Measurements from ENCODE around the gene IQSEC3.

IQSEC3 gene

DNA sequence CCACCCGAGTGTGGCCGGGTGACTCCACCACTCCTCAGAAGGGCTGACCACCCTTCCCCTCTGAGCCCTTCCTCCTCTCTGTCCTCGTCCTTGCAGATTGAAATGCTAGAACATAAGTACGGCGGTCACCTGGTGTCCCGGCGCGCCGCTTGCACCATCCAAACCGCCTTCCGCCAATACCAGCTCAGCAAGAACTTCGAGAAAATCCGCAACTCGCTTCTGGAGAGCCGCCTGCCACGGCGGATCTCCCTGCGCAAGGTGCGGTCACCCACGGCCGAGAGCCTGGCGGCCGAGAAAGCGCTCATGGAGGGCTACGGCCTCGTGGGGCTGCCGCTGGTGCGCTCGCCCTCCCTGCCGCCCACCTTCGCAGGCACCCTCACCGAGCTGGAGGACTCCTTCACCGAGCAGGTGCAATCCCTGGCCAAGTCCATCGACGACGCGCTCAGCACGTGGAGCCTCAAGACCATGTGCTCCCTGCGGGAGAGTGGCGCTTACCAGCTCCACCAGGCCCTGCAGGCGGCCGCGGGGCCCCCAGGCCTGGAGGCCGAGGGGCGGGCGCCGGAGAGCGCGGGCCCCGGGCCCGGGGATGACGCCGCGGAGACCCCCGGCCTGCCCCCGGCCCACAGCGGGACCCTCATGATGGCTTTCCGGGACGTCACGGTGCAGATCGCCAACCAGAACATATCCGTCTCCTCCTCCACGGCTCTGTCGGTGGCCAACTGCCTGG, 71.8 kb downstream of the IQSEC3 start:
- no peak for DNase-seq (ENCODE audit: low read depth, low spot score)

DNA sequence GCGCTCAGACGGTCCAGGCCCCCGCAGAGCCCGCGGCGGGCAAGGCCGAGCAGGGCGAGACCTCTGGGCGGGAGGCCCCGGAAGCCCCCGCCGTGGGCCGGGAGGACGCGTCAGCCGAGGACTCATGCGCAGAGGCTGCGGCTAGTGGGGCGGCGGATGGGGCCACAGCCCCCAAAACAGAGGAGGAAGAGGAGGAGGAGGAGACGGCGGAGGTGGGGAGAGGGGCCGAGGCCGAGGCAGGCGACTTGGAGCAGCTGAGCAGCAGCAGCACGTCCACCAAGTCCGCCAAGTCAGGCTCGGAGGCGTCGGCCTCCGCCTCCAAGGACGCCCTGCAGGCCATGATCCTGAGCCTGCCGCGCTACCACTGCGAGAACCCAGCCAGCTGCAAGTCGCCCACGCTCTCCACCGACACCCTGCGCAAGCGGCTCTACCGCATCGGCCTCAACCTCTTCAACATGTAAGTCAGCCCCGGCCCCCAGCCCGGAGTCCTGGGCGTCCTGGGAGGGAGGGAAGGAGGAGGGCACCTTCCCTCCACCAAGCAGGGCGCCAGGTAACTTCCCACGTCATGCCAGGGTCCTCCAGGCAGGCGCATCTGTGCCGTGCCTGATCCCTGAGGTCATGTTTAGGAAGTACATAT, 72.4 kb downstream of the IQSEC3 start:
- DNase-seq (ENCODE audit: low read depth, low spot score) = peak; percentile 17

DNA sequence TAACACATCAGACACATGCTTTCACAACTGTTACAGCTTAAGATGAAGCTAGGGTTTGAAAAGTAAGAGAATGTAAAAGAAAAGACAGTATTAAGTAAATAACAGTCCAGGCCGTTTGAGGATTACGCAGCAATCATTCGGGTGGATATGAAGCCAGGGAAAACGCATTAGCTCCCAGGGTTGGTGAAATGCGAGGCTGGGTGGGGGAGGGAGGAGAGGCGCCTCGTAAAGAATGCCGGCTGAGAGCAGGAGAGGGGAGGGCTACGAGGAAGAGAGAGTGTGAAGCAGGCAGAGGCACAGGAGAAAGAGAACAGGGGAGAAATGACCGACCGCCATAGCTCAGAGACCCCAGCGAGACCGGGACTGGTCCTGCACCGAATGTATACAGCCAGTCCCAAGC, 73.0 kb downstream of the IQSEC3 start:
- DNase-seq (ENCODE audit: low read depth, low spot score) = no peak

DNA sequence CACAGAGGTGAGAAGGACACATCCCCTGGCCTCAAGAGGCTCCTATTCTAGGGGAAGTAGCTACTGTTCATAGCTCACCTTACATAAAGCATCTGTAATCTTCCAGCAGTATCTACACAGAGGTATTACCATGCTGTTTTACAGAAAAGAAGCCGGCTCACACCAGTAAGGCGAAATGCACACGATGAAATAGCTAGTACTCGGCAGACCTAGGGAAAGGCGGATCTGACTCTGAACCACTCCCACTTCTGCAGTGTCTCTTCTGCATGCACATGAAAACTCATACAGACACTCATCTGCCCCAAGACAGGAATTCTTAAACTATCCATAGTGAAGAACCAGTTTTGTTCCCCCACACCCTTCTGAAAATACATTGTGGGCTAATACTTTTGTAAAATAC, 73.6 kb downstream of the IQSEC3 start:
- no peak for DNase-seq (ENCODE audit: low read depth, low spot score)

DNA sequence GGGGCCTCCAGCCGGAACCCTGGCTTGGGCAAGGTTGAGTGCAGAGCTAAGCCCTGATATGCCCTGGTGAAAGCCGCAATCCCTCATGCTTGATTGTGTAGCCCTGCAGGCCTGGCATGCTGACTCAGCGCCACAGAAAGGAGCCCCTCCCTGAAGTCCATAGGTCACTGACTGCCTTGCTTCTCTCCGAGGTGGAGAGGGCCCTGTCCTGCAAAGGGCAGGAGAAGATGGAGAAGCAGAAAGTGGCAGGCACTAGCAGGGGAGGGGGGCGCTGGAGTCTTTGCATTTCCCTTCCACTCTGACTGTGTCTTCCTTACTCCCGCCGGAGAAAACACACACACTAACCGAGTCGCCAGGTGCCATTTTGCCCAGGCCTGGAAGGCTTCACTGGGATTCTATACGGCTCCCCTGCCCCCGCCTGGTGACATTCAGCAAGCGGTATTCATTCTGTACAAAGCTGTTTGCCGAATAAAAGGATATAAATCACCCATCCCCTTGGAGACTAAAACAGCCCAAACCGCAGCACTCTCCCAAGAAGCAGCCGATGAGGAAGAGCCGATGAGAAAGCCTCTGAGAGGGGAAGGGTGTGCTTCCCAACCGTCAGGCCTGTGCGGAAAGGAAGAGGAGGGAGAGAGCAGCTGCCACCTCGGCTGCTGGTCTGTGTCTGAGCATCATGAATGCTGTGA, 77.5 kb downstream of the IQSEC3 start:
- DNase-seq (ENCODE audit: low read depth, low spot score) = no peak

DNA sequence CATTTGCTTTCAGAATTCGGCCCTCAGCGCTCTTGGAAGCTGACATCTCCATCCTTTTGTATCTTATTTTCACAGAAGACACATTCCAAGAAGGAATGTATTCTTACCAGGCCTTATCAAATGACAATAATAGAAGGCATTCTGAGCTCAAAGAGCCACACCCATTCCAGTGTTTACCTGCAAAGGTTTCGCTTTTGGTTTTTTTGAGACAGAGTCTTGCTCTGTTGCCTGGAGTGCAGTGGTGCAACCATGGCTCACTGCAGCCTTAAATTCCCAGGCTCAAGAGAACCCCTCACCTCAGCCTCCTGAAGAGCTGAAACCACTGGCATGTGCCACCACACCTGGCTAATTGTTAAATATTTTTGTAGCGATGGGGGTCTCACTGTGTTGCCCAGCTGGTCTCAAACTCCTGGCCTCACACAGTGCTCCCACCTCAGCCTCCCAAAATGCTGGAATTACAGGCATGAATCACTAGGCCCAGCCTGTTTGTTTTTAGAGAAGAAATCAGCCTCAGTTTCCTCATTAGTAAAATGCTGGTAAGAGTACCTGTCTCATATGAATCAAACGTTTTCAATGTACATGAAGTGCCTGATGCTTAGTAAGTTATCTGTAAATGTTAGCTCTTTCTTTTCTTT, 78.2 kb downstream of the IQSEC3 start:
- no peak for DNase-seq (ENCODE audit: low read depth, low spot score)

DNA sequence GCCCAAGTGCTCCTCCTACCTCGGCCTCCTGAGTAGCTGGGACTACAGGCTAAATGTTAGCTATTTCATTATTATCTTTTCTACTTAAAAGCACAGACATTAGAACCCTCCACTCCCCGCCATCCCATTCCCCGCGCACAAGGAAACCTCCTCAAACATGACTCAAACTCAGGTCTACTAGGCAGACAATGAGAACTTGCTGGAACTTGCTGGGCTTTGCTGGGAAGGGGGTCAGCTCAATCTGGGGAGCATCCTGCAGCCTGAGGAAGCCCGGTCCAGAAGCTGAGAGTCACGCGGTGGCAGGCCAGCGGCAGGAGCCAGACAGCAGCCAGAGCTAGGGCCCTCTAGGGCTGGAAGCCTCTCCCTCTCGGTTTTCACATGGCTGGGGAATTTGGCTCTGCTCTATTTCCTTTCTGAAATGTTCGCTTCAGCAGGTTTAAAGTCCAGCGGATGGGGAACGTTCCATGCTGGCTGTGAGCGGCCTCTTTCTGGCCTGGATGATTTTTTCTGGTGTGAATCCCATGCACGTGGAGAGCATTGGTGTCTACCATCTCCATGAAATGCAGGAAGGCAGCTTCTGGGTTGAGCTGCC, 78.9 kb downstream of the IQSEC3 start:
- DNase-seq (ENCODE audit: low read depth, low spot score) = no peak

DNA sequence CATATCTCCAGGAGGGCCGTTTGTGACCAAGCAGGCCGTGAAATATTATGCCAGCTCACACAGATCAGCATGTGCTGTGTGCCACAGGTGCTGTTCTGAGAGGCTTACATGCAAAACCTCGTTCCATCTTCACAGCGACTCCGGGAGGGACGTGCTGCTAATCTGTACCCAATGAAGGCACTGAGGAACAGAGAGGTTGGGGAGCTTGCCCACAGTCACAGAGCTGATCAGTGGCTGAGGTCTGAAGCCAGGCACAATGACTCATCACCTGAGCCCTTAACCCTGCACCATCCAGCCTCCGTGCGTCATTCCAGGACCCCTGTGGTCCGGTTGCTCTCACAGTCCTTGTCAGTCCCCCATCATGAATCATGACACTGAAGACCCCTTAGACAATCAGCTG, 80.7 kb downstream of the IQSEC3 start:
- no peak for DNase-seq (ENCODE audit: low read depth, low spot score)

DNA sequence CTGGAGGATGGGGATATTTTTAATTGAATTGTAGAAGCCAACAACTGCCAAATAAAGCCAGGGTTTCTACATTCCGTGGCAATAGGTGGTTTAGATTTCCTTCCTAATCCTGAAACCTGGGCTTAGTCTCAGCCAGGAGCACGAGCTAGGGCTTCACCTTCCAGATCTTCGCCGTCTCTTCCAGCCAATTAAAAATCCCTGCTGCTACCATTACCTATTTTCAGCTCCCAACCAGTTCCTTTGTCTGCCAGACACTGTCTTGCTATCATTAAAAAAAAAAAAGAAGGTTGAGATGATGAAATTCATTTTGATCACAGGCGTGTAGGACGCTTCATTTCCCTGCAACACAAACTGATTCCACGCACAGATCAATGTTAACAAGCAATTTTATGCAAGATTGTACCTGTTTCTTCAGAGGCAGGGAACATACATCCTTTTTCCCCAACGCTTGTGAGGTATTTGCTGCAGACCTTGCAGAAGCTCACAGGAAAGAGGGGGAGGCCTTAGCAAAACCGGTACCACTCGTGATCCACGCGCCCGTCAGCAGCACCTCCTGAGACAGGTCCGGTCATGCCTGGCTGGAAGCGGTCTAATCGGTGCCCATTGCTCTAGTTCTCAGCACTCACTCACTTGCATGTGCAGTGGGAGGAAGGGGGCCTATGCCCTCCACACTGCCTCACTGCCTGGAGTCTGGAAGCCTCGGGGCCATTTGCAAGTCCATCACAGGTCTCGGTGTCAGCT, 82.3 kb downstream of the IQSEC3 start:
- DNase-seq (ENCODE audit: low read depth, low spot score) = no peak

DNA sequence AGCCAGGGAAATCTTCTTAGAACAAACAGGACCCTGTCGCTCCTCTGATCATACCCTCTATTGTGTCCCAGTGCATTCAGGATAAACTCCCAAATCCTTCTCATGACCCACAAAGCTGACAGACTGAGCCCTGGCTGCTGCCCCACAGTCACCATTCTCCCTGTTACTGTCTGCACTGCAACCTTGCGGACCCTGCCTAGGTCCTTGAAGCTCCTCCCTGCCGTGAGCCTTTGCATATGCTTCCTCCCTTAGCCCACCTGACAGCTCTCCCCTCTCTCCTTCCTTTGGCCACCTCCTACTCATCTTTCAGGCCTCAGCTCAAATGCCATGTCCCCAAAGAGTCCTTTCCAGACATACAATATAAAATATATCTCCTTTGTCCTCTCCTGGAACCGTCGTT, 85.0 kb downstream of the IQSEC3 start:
- DNase-seq (ENCODE audit: low read depth, low spot score) = no peak

DNA sequence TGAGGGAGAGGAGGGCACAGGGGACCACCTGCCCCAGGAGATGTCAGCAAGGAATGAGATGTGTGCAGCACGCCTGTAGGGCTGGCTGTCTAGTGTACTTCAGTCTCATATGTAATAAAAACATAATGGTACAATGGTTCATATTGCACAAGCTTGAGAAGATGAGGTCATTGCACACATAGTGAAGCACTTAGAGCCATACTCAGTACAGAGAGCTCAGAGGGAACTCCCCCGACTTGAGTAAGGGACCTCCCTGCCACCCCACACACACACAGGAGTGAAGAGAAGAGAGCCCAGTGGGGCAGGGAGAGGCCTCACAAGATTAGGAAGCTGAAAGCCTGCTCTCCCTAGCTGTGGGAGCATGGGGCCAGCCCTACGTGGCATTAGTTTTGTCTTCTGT, 85.9 kb downstream of the IQSEC3 start:
- DNase-seq (ENCODE audit: low read depth, low spot score) = no peak

DNA sequence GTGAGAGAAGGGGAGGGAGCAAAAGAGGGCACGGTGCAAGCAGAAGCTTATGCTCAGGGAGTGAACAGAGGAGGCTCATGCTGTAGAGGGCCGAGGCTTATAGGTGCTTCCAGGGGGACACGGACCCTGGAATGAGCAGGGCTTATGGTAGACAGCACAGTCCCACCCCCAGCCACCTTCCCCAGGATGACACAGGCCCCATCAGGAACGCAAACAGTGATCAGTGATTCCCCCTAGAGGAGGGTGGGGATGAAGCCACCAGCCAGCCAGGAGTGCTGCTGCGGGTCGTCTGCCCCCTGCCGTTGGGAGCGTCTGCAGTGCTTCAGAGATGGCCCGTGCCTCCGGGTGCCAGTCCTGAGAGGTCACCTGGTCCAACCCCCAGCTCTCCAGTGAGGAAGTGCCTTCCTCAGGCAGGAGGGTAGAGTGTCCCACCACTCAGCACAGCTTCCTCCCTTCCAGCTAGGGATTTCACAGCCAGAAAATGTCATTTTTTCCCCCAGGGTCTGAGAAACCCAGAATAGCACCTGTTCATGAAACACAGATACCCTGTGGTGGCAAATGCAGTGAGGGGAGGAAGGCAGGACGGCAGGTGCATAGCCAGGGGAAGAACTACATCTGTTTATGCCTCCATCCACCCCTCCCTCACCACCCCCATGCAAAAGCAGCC, 86.6 kb downstream of the IQSEC3 start:
- peak; percentile 11 for DNase-seq (ENCODE audit: low read depth, low spot score)

DNA sequence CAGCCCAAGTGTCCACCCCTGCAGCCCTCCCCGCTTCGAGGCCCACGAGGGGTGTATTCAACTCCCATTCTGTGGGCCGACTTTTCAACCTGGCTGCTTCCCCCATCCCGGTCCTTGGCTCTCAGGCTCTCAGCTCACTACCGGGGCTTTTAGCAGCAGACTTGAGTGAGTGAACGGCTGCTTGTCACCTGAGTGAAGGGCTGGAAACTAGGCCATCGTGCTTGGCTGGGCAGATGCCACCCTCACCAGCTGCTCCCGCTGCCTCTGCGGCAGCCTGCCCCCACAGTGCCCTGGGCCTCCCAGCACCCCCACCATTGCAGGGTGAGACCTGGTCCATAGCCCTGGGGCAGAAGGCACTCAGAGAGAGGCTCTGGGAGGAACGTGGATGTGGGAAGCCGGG, 87.5 kb downstream of the IQSEC3 start:
- DNase-seq (ENCODE audit: low read depth, low spot score) = no peak

DNA sequence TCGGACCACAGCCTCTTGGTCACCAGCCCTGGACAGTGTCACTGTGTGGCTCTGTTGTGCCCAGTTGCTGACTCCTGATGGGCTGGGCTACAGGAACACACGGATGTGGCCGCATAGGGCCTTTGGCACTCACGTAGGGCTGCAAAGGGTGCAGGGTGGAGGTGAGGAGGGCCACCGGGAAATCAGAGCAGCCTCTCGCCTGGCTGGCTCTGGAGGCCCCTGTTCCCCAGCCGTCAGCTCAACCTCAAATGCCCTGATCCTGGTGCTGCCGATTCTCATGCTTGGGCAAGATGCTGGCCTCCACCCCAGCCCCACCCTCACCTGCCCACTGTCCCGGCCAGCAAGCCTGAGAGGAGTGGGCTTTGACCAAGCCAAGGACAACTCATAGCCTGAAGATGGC, 88.4 kb downstream of the IQSEC3 start:
- no peak for DNase-seq (ENCODE audit: low read depth, low spot score)

DNA sequence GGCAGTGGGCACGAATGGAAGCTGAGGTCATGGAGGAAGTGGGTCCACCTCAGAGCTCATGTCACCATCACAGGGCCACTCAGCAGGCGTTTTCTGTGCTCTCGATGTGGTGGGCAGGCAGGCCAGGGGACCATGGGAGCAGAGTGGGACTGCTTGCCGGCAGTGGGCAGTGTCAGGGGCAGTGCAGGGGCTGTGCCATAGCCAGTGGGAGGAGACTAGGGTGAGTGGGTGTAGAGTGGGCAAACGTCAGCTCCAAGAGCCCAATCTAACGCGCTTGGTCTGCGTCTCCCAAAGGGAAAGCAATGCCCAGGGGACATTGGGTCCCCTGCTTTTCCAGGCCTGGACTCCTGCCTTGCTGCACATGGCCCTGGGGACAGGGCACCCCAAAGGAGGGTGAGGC, 89.1 kb downstream of the IQSEC3 start:
- DNase-seq (ENCODE audit: low read depth, low spot score) = no peak

DNA sequence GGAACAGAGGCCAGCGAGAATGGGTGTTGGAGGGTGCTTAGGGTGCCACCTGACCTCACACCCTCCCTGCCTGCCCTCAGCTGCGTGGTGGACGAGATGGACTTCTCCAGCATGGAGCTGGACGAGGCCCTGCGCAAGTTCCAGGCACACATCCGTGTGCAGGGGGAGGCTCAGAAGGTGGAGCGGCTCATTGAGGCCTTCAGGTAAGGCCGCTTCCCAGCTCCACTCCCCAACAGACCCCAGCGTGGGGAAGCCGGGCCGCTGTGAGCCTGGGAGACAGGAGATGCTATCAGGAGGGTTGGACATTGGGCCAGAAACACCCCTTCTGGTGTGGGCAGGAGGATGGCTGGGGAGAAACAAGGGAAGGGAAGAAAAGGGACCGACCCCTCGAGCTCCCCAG, 90.4 kb downstream of the IQSEC3 start:
- DNase-seq (ENCODE audit: low read depth, low spot score) = no peak

DNA sequence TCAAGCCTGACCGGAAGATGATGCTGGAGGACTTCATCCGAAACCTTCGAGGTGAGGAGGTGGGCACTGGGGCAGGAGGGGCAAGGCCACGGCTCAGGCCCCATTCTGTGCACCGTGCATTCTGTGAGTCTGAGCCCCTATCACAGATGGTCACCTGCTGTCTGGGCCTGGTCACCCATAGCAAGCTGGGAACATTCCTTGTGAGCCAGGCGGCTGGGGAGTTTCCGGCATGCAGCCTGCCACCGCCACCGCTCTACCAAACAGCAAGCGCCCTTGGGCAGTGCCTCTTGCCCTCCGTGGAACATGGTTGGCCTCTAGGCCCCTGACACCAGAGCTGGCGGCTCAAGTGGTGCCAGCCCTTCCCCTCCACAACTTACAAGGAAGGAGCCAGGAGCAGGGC, 91.1 kb downstream of the IQSEC3 start:
- DNase-seq (ENCODE audit: low read depth, low spot score) = no peak

DNA sequence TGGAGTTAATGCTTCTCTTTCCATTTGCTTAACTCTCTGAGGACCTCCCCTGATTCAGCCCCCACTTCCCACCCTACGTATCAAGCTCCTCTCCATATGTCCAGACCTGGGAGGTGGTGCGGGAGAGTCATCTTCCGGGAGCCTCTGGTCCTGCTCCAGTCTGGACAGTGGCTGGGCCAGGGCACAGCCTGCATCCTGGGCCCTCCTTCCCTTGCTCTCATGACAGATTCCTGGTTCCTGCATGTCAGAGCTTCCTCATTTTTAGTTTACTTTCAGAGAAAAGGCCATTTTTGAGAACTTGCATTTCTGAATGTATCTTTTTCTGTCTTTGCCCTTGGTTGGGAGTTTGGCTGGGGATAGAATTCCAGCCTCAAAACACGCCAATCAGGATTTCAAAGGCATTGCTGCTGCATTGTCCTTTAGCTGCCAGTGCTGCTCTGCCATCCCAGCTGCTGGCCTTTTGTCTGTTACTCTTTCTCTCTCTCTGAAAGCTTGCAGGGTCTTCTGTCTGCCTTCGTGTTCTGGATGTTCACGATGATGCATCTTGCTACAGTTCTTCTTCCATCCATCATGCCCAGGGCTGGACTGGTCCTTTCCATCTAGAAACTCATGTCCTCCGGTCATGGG, 92.7 kb downstream of the IQSEC3 start:
- DNase-seq (ENCODE audit: low read depth, low spot score) = no peak

DNA sequence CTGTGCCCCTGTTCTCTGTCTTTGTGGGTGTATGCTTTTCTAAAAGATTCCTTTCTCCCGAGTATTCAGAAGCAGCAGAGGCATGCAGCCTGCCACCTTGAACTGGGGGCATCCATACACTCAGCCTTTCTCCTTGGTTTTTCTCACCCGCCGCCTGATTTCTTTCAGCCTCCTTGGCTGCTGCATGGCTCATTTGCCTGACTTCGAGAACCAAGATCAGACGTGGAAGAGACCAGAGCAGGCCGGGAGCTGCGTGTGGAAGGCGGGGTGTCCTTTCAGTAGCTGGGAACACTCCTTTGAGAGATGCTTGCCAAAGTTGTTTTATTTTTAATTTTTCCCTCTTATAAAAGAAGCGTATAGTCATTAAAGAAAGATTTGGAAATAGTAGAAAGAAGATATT, 94.3 kb downstream of the IQSEC3 start:
- no peak for DNase-seq (ENCODE audit: low read depth, low spot score)

DNA sequence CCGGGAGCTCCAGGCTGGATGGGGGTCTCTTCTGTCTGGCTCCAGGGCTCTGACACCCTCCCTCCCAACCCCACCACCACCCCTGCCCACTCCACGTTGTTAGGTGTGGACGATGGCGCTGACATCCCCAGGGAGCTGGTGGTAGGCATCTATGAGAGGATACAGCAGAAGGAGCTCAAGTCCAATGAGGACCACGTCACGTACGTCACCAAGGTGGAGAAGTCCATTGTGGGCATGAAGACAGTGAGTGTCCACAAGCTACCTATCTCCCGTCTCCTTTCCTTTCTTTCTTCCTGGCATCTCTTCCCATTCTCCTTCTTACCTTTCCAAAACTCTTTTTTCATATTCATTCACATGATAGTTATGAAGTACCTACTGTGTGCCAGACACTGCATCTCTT, 95.3 kb downstream of the IQSEC3 start:
- DNase-seq (ENCODE audit: low read depth, low spot score) = no peak
